Stimulated activated CD8-positive, alpha-beta memory T cell treated with anti-CD3 and anti-CD28 coated beads, Interleukin-2, amount 100 ng/mL, for 48 hours (primary cell): ENCODE measurements around the gene EXOSC10.
"Not testable (repeated sequence)": the region's sequence is repeated elsewhere in the genome, so short reads cannot be mapped to it uniquely, and the experiment has no call there.

Source experiments
- DNase-seq, 2 donors: peaks; one replicate each; pipeline ENCODE4 v3.0.0-alpha.2; 2020; ENCODE audit warnings: low read depth in 2 of 2

Gene EXOSC10

DNA sequence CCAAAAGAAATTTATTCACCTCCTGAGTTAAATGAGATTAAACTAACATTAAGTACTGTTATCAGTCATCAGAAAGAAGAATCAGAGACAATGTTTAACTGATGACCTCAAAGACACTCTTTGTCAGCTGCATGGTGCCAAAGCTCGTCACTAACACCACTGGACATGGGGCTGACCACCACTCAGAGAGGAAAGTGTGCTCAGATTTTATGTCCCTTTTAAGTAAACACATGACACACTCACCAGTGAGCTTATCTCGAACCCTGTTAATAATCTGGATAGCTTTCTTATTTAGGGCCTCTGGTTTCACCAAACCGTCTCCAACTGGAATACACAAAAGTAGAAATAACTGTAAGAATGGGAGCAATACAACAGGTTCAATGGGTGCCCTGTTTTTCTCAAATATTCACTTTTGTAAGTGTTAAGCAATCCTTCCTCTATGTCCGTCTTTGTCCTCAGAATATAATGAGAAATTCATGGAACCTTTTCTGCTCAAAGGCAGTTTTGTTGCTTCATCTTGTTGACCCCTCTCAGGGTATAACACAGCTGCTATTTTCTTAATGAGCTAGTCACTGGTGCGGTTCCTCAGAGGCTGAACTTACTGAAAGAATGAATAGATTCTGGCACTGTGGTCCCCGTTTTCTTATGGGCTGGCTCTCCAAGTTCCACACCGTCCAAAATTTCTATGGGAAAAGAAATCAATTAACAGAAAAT, 9.5 kb upstream of the EXOSC10 start:
- no peak for DNase-seq

DNA sequence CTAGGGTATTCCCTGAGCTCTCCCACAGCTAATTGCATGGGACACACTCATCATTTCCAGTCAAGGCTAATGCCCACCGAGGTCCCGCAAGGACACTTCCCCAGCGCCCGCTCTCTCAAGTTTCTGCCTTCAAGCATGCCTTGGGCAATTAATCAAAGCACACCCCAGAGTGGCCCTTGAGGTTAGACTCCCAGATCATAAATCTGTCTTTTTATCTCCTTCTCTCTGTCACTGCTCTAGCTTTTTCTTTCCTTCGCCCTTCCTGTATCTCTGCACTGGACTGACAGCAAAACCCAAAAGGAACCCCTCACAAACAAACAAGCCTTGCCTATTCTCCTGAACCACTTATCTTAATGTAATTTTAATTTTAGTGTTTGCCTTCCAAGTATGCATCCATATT, 7.9 kb upstream of the EXOSC10 start:
- DNase-seq = no peak

DNA sequence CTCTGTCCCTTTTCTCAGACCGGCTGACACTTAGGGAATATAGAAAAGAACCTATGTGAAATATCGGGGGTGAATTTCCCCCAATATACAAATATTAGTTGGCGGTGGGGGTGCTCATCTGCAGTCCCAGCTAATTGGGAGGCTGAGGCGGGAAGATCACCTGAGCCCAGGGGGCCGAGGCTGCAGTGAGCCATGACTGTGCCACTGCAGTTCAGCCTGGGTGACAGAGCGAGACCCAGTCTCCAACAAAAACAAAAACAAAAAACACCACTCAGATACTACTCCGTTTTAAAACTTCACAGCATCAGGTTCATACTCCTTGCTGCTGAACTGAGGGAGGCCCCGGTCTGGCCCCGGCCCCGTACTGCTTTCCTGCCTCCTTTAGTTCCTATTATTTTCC, 5.9 kb upstream of the EXOSC10 start:
- no peak for DNase-seq

DNA sequence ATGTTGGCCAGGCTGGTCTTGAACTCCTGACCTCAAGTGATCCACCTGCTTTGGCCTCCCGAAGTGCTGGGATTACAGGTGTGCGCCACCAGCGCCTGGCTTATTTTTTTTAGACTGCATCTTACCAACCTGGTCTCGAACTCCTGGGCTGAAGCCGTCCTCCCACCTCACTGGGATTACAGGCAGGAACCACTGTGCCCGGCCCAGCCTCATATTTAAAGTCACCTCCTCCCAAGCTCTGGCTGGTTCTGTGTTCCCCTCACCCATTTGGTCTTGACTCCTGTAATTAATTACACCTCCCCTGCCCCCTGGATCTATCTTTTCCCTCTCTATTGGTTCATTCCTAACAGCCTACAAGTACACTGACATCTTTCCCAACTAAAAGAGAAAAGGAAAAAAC, 1.7 kb upstream of the EXOSC10 start:
- DNase-seq = no peak

DNA sequence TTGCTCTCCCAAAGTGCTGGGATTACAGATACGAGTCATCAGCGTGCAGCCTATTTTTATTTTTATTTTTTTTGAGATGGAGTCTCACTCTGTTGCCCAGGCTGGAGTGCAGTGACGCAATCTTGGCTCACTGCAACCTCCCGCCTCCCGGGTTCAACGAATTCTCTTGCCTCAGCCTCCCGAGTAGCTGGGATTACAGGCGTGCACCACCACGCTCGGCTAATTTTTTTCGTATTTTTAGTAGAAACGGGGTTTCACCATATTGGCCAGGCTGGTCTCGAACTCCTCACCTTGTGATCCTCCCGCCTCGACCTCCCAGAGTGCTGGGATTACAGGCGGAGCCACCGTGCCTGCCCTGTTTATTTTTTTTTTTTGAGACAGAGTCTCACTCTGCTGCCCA, 1.1 kb upstream of the EXOSC10 start:
- DNase-seq = not testable (repeated sequence)

DNA sequence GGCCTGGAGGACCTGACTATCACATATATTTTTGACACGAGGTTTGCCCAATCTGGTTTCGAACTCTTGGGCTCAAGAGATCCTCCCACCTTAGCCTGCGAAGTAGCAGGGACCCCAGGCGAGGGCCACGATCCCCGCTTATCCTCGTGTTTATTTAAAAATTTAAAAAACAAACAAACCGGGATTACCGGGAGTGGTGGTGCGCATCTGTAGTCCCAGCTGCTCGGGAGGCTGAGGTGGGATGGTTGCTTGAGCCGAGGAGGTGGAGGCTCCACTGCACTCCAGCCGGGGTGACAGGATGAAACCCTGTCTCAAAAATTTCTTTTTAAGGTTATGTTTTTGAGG, 452 bp upstream of the EXOSC10 start:
- DNase-seq = no peak

DNA sequence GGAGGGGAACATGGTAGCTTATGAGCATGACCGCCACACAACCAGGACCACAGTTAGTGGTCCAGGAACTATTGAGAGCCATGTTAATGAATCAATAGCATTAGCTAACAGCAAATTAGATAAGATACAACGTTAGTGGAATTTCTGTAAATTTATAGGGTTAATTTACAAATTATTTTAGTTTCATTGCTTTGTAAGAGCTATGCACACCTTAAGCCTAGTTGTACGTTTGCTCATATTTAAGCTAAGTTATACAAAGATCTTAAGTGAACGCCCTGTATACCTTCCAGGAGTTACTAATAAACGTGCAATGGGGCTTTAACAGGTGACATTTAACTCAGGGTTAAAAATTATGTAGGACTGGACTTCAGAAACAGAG, 749 bp downstream of the EXOSC10 start:
- no peak for DNase-seq

DNA sequence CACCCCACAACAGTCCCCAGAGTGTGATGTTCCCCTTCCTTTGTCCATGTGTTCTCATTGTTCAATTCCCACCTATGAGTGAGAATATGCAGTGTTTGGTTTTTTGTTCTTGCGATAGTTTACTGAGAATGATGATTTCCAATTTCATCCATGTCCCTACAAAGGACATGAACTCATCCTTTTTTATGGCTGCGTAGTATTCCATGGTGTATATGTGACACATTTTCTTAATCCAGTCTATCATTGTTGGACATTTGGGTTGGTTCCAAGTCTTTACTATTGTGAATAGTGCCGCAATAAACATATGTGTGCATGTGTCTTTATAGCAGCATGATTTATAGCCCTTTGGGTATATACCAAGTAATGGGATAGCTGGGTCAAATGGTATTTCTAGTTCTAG, 15.9 kb downstream of the EXOSC10 start:
- not testable (repeated sequence) for DNase-seq

DNA sequence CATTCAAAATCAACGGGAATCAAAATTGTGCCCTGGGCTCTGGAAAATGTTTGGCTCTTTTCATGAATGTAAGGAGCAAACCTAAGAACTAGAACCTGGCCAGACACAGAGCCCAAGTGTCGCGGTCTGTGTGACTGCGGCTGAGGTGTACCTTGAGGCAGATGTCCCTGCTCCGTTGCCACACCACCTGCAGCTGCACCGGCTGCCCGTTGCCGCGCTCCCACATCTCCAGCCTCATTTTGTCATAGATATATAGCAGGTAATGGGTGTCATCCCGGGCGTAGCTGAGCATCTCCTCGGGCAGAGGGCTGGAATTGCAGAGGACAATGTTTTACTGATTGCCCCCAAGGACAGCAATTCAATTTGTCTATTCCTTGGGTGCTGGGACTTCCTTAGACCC, 18.7 kb downstream of the EXOSC10 start:
- DNase-seq = no peak

DNA sequence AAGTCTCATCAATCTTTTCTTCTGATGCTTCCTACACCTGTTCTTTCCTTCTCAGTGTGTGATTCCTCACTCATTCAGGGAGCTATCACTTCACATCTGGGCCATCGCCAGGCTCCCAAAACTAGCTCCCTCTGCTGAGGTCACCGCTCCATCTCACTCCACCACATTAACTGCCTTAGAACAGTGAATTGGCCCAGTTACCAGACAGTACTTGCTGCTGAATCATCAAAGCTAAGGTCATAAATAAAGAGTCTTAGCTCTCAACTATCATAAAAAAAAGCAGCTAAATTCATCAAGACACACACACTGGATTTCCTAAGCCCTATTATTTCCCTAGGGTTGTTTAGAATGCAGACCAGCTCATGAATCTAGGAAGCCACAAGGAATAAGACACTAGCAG, 21.0 kb downstream of the EXOSC10 start:
- DNase-seq = no peak

DNA sequence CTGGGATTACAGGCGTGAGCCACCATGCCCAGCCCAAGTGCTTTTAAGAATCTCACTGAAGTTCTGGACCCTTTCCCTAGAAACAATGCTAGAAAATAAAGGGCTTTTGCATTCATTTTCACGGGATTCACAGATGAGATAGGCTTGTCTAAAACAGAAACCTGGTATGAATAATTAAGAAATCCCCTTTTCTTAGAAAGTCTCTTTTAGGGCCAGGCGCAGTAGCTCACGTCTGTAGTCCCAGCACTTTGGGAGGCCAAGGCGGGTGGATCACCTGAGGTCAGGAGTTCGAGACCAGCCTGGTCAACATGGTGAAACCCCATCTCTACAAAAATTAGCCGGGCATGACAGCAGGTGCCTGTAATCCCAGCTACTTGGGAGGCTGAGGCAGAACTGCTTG, 26.3 kb downstream of the EXOSC10 start:
- not testable (repeated sequence) for DNase-seq

DNA sequence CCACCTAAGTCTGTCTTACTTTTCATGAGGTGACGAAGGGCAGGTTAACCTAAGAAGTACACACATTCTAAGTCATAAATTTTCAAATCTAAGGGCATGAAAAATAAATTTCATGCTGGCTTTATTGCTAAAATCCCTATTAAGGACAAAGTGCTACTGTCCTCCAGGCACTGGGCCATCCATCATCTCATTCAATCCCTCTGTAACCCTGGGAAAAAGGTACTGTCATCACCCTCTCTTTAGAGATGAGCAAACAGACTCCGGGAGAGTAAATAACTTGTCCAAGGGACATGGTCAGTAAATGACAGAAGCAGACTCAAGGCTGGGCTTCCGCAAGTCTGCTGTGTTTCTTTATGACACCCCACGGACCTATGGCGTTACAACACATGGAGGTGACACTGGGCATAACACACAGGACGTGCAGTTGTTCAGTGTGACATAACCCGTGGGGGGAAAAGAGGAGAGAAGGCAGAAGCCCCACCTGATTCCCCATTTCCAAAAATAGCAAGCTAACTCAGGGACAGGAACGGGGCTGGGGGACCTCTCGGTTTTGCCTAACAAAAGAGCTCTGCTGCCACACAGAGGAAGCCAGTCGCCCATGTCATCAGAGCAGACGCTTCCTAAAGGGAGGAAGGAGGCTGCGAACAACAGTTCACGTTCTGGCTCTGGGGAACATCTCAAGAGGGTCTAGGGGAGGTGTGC, 27.3 kb downstream of the EXOSC10 start:
- no peak for DNase-seq

DNA sequence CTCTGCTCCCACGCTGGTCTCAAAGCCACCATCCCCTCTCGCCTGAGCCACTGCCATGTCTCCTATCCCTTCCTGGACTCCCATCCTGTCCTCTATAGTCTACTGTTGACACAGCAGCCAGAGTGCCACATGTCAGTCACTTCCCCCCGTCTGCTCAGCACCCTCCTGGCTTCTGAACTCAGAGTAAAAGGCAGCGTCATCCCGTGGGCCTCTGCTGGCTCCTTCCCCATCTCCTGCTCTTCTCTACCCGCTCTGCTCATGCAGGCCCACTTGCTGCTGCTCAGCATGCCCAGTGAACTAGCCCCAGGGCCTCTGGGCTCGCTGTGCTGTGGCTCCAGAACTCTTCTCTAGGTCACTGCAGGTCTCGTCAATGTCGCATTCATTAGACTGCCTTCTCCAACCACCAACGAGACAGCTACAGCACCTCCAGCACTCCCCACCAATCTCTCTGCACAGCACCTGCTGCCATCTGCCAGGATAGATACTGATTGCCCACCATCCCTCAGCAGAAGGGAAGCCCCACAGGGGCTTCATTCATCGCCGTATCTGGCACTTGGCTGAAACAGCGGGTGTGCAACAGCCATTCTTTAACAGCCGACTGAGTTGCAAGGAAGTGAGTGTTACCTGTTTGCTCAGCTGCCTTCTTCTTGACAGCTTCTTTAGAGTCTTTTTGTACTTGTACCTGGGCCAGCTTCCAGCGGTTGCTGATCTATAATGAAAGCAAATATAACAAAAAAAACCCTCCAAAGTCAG, 28.0 kb downstream of the EXOSC10 start:
- no peak for DNase-seq

DNA sequence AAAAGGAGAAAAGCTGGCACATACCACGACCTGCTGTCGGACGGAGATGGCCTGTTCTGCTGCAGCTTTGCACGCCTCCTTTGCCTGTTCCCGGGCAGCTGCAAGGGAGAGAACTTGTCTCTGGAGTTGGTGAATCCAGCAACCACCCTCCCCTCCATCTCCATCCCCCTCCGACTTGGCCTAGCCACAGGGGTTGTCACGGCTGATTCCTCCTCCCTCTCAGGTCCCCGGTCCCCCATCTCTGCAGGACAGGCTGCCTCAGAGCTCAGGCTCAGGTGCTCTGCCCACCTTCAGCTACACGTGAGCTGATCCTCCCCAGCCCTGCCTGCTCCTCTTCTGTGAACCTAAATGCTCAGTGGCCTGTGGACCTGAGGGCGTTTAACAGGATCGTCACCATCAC, 28.8 kb downstream of the EXOSC10 start:
- no peak for DNase-seq

DNA sequence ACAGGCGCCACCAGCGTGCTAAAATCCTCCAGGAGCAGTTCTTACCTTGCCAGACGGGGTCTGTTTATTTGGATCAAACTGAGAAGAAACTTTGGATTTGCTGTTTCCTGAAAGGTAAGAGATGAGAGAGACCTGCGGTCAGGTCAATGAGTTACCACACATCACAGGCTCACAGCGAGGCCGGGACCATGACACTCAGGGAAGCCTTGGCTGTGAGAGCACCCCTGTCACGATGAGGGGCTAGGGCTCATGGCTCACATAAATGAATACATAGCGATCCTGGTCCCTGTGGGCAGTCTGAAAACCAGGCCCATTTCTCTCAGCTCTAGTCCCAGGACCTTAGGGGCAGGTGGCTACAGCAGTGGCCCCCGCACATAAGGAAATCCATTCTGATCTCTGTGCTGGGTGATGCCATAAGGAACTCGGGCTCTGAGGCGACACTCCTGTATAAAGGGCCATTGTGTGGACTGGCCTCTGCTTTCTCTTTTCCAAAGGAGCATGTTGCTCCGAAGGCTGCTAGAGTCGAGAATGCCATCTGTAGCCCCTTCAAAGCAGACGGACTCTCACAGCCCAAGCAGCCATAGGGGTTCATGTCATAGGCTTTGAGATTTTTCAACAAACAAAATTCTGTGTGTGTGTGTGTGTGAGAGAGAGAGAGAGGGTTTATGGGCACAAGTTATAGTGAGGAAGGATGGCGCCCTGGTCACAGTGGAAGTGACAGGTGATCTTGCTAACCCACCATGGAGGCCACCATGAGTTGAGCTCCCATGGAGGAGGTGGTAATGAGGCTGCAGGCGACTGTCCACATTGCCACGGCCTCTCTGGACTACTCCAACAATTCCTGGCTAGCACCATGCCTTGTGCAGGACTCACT, 30.8 kb downstream of the EXOSC10 start:
- no peak for DNase-seq

DNA sequence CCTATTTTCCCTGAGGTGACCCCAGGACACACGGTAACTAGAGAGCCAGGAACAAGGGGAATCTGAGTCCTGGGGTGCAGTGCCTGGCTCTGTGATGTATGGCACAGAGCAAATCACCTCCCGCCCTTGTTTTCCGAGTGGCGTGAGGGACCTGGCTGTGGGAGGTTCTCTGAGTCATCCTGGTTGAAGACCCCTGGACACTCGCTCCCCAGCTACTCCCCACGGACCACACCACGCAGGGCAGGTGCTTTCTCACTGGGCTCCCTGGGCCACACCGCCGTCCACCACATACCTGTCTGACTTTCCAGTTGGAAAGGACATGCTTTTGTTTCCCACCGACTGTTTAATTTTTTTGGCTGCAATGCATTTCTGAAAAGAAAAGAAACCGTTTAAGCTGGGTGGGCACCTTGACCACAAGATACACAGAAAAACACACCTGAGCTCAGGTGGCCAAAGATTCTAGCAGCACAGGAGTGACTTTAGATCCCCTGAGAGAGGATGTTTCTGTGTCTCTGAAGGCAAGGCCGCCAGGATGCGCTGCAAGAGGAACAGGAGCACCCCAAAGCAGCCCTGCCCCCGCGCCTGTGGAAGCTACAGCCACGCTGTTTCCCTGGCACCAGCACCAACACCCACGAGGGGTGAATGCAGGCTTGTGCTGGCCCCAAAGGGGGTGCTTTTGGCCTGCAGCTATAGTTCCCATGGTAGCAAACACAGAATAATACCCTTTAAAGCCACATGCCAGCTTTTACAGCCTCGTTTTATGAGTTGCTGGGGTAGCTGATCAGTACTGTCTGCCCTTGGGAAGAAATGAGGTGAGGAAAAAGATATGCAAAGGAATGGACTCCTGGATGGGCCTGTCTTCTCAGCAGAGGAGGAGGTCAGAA, 31.7 kb downstream of the EXOSC10 start:
- no peak for DNase-seq

DNA sequence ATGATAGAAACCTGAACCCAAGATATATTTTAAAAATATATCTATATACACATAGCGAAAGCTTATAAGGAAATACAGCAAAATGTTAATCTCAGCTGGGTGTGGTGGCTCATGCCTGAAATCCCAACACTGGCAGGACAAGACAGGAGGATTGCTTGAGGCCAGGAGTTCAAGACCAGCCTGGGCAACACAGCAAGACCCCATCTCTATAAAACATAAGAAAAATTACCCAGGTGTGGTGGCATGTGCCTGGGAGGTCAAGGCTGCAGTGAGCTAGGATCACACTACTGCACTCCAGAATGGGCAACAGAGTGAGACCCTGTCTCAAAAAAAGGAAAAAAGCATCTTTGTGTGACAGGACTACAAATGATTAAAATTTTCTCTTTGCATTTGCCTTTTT, 33.9 kb downstream of the EXOSC10 start:
- no peak for DNase-seq

DNA sequence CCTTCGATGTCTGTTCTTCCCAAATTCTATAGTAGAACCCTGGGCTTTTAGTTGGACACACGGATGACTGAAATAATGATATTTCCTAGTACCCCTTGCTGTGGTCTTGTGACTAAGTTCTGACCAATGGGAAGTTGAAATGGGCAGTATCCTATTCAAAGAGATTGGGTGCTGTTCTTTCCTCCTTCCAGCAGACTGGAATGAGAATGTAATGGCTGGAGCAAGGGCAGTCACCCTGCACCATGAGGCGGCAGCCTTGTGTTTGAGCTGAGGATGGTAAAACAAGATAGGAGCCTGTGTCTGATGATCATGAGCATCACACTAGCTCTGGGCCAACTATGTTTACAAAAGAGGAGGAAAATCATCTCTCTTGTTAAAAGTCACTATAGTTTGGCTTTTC, 34.7 kb downstream of the EXOSC10 start:
- no peak for DNase-seq

DNA sequence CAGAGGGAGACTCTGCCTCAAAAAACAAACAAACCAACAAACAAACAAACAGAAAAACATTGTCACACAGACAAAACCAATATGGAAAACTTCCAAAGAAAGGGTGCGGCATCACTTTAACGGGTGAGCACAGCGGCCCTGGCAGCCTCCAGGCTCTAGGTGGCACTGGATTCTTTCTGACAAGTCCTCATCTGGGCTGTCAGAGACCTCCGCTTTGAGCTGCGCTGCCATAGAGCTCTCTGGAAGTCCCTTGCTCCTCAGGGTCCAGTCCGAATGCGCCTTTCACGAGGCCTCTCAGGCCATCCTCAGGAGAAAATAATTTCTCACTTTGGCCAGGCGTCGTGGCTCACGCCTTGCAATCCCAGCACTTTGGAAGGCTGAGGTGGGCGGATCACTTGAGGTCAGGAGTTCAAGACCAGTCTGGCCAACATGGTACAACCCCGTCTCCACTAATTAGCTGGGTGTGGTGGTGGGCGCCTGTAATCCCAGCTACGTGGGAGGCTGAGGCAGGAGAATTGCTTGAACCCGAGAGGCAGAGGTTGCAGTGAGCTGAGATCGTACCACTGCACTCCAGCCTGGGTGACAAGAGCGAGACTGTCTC, 35.6 kb downstream of the EXOSC10 start:
- DNase-seq = not testable (repeated sequence)

DNA sequence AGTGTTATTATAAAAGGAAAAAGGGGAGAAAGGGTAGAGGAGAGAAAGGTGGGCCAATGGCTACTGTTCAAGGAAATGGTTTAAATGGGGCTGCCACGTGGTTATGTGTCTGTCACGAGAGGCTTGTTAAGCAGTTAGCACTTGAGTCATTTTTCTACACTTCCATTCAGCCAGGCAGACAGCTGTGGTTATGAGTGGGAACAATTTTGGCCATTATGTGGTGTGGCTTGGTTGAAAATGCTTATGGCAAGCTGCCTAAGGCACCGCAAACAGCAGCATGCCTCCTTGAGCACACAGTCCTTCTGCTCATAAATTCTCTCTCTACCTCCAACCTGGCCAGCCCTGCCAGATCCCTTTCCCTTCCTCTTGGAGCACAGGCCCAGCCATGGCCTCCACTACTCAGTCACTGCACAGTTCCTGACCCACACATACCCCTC, 36.7 kb downstream of the EXOSC10 start:
- no peak for DNase-seq
